H1 (cell line): ENCODE results near the gene LRRC25. TPM values are rescaled to one million over a fixed set of nuclear protein-coding genes. Genes with fewer than 3 reads are reported as not detected.

Experiments
- CTCF ChIA-PET: fragments of 300-600 bp; sonication (Branson Sonifier 250); formaldehyde crosslinking; loops from one replicate; lab custom pipeline; 2021; ENCODE audit not compliant: partially characterized antibody; lab: Charles Lee
- POLR2A ChIA-PET: fragments of 300-600 bp; sonication (Branson Sonifier 250); formaldehyde crosslinking; loops from one replicate; lab custom pipeline; 2021; ENCODE audit warnings: inconsistent platforms; ENCODE audit not compliant: partially characterized antibody; lab: Charles Lee
- DNase-seq, 2 experiments: peaks; one replicate each; pipeline versions ENCODE4 v3.0.0 to v3.0.0-alpha.2; 2010 to 2022; ENCODE audit warnings: low spot score in 2 of 2, low read depth in 1 of 2, mixed read lengths in 1 of 2
- FAIRE-seq: peaks from 2 replicates; lab custom pipeline; 2011; peaks lifted over from hg19 to GRCh38; lab: Jason Lieb, UNC
- H2AFZ ChIP-seq: 2 replicates; pipeline ENCODE4 v1.8.1; 2012; ENCODE audit warnings: low read length, inconsistent platforms
- H2AK5ac ChIP-seq: 2 replicates; pipeline ENCODE4 v1.6.1; 2013; ENCODE audit warnings: low read depth, low read length
- H2BK120ac ChIP-seq: replicated peaks from 2 replicates; pipeline ENCODE3; 2013; ENCODE audit warnings: low read depth, low read length, inconsistent platforms
- H2BK12ac ChIP-seq: 2 replicates; pipeline ENCODE4 v1.6.1; 2013; ENCODE audit warnings: low read depth, low read length
- H2BK15ac ChIP-seq: 2 replicates; pipeline ENCODE4 v1.6.1; 2013; ENCODE audit warnings: low read length
- H2BK20ac ChIP-seq: 2 replicates; pipeline ENCODE4 v1.6.1; 2013; ENCODE audit warnings: low read length
- H2BK5ac ChIP-seq: 2 replicates; pipeline ENCODE4 v1.6.1; 2013; ENCODE audit warnings: low read depth, low read length
- H3K14ac ChIP-seq: 2 replicates; pipeline ENCODE4 v1.6.1; 2013; ENCODE audit warnings: inconsistent platforms; ENCODE audit not compliant: insufficient read length
- H3K18ac ChIP-seq: 2 replicates; pipeline ENCODE4 v1.6.1; 2013; ENCODE audit warnings: low read length; ENCODE audit errors: extremely low read depth
- H3K23ac ChIP-seq: 2 replicates; pipeline ENCODE4 v1.6.1; 2013; ENCODE audit warnings: inconsistent platforms; ENCODE audit not compliant: insufficient read length
- H3K23me2 ChIP-seq: 2 replicates; pipeline ENCODE4 v1.6.1; 2013; ENCODE audit warnings: low read depth, low read length
- H3K27ac ChIP-seq: 2 replicates; pipeline ENCODE4 v1.6.1; 2011; ENCODE audit warnings: low read depth, low read length, inconsistent platforms
- H3K27me3 ChIP-seq, 4 experiments: replicated peaks in 1 of 4; 1 replicate in 1 of 4; 2 replicates in 3 of 4; pipeline versions ENCODE4 v1.6.1 to v1.8.1; 2011 to 2013; ENCODE audit warnings: low read length in 3 of 4, mild to moderate bottlenecking in 3 of 4, inconsistent platforms in 2 of 4, mixed read lengths in 2 of 4, moderate library complexity in 1 of 4; ENCODE audit not compliant: control insufficient read depth in 3 of 4, insufficient read depth in 3 of 4; ENCODE audit errors: extremely low read depth in 1 of 4
- H3K36me3 ChIP-seq, 4 experiments: 2 replicates each; pipeline versions ENCODE4 v1.6.1 to v1.8.1; 2011 to 2013; ENCODE audit warnings: mild to moderate bottlenecking in 4 of 4, low read length in 3 of 4, moderate library complexity in 2 of 4, control low read depth in 1 of 4, inconsistent platforms in 1 of 4; ENCODE audit not compliant: insufficient read depth in 4 of 4, control insufficient read depth in 2 of 4
- H3K4ac ChIP-seq: replicated peaks from 2 replicates; pipeline ENCODE3; 2013; ENCODE audit warnings: low read length, low read depth, mixed read lengths, inconsistent platforms; ENCODE audit not compliant: insufficient read length
- H3K4me1 ChIP-seq, 4 experiments: replicated peaks in 1 of 4; 1 replicate in 1 of 4; 2 replicates in 3 of 4; pipeline versions ENCODE4 v1.6.1 to v1.8.1; 2011 to 2013; ENCODE audit warnings: low read length in 3 of 4, inconsistent platforms in 2 of 4, mixed read lengths in 1 of 4; ENCODE audit not compliant: insufficient read depth in 4 of 4, control insufficient read depth in 3 of 4
- H3K4me2 ChIP-seq, 2 experiments: 2 replicates each; pipeline versions ENCODE4 v1.6.1 to v1.8.1; 2011 to 2013; ENCODE audit warnings: low read depth in 2 of 2, low read length in 2 of 2, control low read depth in 1 of 2, inconsistent platforms in 1 of 2, mild to moderate bottlenecking in 1 of 2; ENCODE audit not compliant: insufficient read depth in 1 of 2
- H3K4me3 ChIP-seq, 4 experiments: fragments of 200-600, 300-600 bp in 1 of 4; sonication (generic), shearing (Covaris generic), sonication (Bioruptor Twin) in 1 of 4; 2 replicates each; pipeline versions ENCODE4 v1.5.1 to v1.8.1; 2011 to 2016; ENCODE audit warnings: low read length in 4 of 4, low read depth in 3 of 4, control low read depth in 2 of 4, inconsistent platforms in 2 of 4, mild to moderate bottlenecking in 2 of 4, mixed read lengths in 1 of 4, moderate library complexity in 1 of 4; ENCODE audit not compliant: insufficient read depth in 2 of 4; ENCODE audit errors: extremely low read depth in 1 of 4
- H3K56ac ChIP-seq: replicated peaks from 2 replicates; pipeline ENCODE3; 2013; ENCODE audit warnings: low read depth, mild to moderate bottlenecking, mixed read lengths, low read length, inconsistent platforms; ENCODE audit not compliant: insufficient read length
- H3K79me1 ChIP-seq: 2 replicates; pipeline ENCODE4 v1.6.1; 2013; ENCODE audit warnings: low read depth, low read length, control low read depth
- H3K79me2 ChIP-seq, 2 experiments: 2 replicates each; pipeline versions ENCODE4 v1.6.1 to v1.8.1; 2012 to 2013; ENCODE audit warnings: low read length in 2 of 2, mild to moderate bottlenecking in 2 of 2, inconsistent platforms in 1 of 2; ENCODE audit not compliant: insufficient read depth in 2 of 2, control insufficient read depth in 1 of 2
- H3K9ac ChIP-seq, 4 experiments: replicated peaks in 1 of 4; 1 replicate in 1 of 4; 2 replicates in 3 of 4; pipeline versions ENCODE4 v1.6.1 to v1.8.1; 2011 to 2013; ENCODE audit warnings: low read depth in 3 of 4, low read length in 3 of 4, control low read depth in 2 of 4, mild to moderate bottlenecking in 2 of 4, moderate library complexity in 2 of 4, inconsistent platforms in 1 of 4; ENCODE audit errors: extremely low read depth in 1 of 4
- H3K9me3 ChIP-seq, 2 experiments: 2 replicates each; pipeline versions ENCODE4 v1.6.1 to v1.8.1; 2012 to 2013; ENCODE audit warnings: mild to moderate bottlenecking in 2 of 2, moderate library complexity in 2 of 2, control low read depth in 1 of 2, inconsistent platforms in 1 of 2, low read depth in 1 of 2, low read length in 1 of 2, mixed read lengths in 1 of 2; ENCODE audit not compliant: insufficient read depth in 2 of 2
- H4K20me1 ChIP-seq, 2 experiments: replicated peaks in 1 of 2; 2 replicates each; pipeline versions ENCODE3 to v1.8.1; 2011 to 2013; ENCODE audit warnings: inconsistent platforms in 2 of 2, low read length in 2 of 2, mild to moderate bottlenecking in 1 of 2; ENCODE audit not compliant: insufficient read depth in 2 of 2, control insufficient read depth in 1 of 2
- H4K5ac ChIP-seq: 2 replicates; pipeline ENCODE4 v1.6.1; 2013; ENCODE audit warnings: low read length, low read depth, mixed read lengths, inconsistent platforms; ENCODE audit not compliant: insufficient read length
- H4K8ac ChIP-seq: 2 replicates; pipeline ENCODE4 v1.8.0; 2013; ENCODE audit warnings: mild to moderate bottlenecking, moderate library complexity, low read length, inconsistent platforms; ENCODE audit not compliant: insufficient read depth; ENCODE audit errors: extremely low read depth
- H4K91ac ChIP-seq: replicated peaks from 2 replicates; pipeline ENCODE3; 2013; ENCODE audit warnings: low read length, mixed read lengths, inconsistent platforms; ENCODE audit not compliant: insufficient read length
- ASH2L ChIP-seq: fragments of 200-600, 300-600 bp; sonication (generic); IDR thresholded peaks from one replicate; pipeline ENCODE4 v1.7.1; 2017; ENCODE audit warnings: low read length
- BACH1 ChIP-seq: IDR thresholded peaks from 2 replicates; pipeline ENCODE4 v1.6.1; 2012; ENCODE audit warnings: low read length, improper control_type of control experiment
- CEBPB ChIP-seq: IDR thresholded peaks from 2 replicates; pipeline ENCODE4 v1.6.1; 2012; ENCODE audit warnings: low read depth, low read length
- CTBP2 ChIP-seq: IDR thresholded peaks from 2 replicates; pipeline ENCODE4 v1.7.0; 2011; ENCODE audit warnings: borderline replicate concordance, mild to moderate bottlenecking, moderate library complexity, mixed read lengths, low read length; ENCODE audit not compliant: insufficient read depth, insufficient read length
- EP300 ChIP-seq, 2 experiments: IDR thresholded peaks; 1 replicate in 1 of 2; 2 replicates in 1 of 2; pipeline ENCODE4 v1.6.1; 2011 to 2012; ENCODE audit warnings: low read depth in 2 of 2, low read length in 2 of 2, mild to moderate bottlenecking in 2 of 2, borderline replicate concordance in 1 of 2, inconsistent platforms in 1 of 2, moderate library complexity in 1 of 2
- KDM5A ChIP-seq: fragments of 200-600 bp; IDR thresholded peaks from 2 replicates; pipeline ENCODE4 v1.7.1; 2012; ENCODE audit warnings: mild to moderate bottlenecking, low read length, inconsistent platforms, mixed read lengths
- NANOG ChIP-seq: IDR thresholded peaks from 2 replicates; pipeline ENCODE4 v1.6.1; 2011; ENCODE audit warnings: low read length, low read depth, mild to moderate bottlenecking, inconsistent platforms; ENCODE audit not compliant: insufficient read depth, poor library complexity, severe bottlenecking
- PHF8 ChIP-seq: fragments of 200-600 bp; sonication (generic); conservative IDR thresholded peaks from 2 replicates; pipeline ENCODE4 v1.7.1; 2012; ENCODE audit warnings: low read depth, mild to moderate bottlenecking, inconsistent platforms, low read length, moderate library complexity
- RBBP5 ChIP-seq: IDR thresholded peaks from 2 replicates; pipeline ENCODE4 v1.7.1; 2012; ENCODE audit warnings: low read depth, mild to moderate bottlenecking, inconsistent platforms, low read length, moderate library complexity, borderline replicate concordance
- SP4 ChIP-seq: IDR thresholded peaks from 2 replicates; pipeline ENCODE4 v1.6.1; 2012; ENCODE audit warnings: low read length, inconsistent platforms
- TAF1 ChIP-seq: IDR thresholded peaks from 2 replicates; pipeline ENCODE4 v1.6.1; 2011; ENCODE audit warnings: mild to moderate bottlenecking, low read depth, low read length
- TAF7 ChIP-seq: optimal IDR thresholded peaks from 2 replicates; pipeline ENCODE3; 2011; ENCODE audit warnings: low read depth, mild to moderate bottlenecking, inconsistent platforms, low read length, moderate library complexity, borderline replicate concordance
- ZNF274 ChIP-seq: IDR thresholded peaks from 2 replicates; pipeline ENCODE4 v1.7.0; 2012; ENCODE audit warnings: low read length, borderline replicate concordance; ENCODE audit errors: extremely low read depth
- WGBS, 2 experiments: shearing (Covaris generic) in 1 of 2; methylation state at CpG; one replicate each; pipeline versions ENCODE4 v1.1.6 to v1.1.7; 2013 to 2015; ENCODE audit warnings: low lambda C conversion rate in 2 of 2, mixed read lengths in 2 of 2, inconsistent platforms in 1 of 2, low coverage in 1 of 2, missing lambda C conversion rate in 1 of 2; ENCODE audit not compliant: insufficient replicate concordance in 2 of 2, insufficient coverage in 1 of 2, insufficient read length in 1 of 2; ENCODE audit errors: extremely low coverage in 1 of 2, missing lambda C conversion rate in 1 of 2; 5-methylcytosine and 5-hydroxymethylcytosine counted together
- polyA plus RNA-seq, 7 experiments: library from polyadenylated mRNA; depleted of rRNA in 3 of 7; stranded (reverse) in 5 of 7; unstranded in 2 of 7; fragments of >200 nt in 5 of 7; fragments of 200-250 nt in 2 of 7; gene quantifications; 1 replicate in 5 of 7; 2 replicates in 1 of 7; 4 replicates in 1 of 7; pipeline versions ENCODE4 v1.2.1 to v1.2.3, GENCODE V29; 2011 to 2013; ENCODE audit warnings: missing spikeins in 2 of 7, mixed read lengths in 2 of 7
- total RNA-seq: library from RNA; stranded (reverse); fragmentation: NEBNext Ultra II Directional; extraction: Animal tissue kit (Norgen Biotek cat#: 25700); gene quantifications from 2 replicates; pipeline ENCODE4 v1.2.1, GENCODE V29; 2021

Gene LRRC25
- total and polyA plus RNA-seq, 2 of the 8 experiments (the other 6 are each of a cell fraction or from before 2014, with no cell fraction given) = 0.20 to 0.41 TPM

DNA sequence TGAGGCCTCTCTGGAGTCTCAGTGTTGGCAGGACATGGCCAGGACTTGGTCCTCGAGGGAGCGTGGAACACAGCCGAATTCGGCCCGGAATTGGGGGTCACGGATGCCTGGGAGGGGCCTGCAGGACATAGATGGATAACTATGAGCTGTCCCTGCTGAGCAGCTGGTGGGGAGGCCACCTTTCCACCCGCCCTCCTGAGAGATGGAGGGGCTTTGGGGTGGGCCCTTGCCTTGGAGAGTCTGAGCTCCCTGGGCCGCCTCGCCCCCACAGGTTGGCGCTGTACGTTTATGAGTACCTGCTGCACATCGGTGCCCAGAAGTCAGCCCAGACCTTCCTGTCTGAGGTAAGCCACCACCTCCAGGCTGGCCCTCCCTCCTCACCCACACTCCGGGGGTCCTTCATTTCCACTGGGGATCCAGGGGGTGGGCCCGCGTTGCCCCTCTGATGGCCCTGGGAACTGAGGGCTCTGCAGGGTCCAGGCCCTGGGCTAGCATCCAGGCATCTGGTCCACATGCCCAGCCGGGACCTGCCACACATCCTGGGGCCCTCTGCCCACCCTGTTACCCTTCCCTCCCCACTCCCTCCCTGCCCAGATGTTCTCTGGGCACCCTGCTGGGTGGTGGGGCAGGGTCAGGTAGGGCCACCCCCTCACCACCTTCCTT lies 29.8 kb upstream of the LRRC25 start:
- peaks cover 0 to 43% (median 29%) of the 10 kb centered on the region in 4 experiments; a peak in 6 of 7 replicates for H3K4me1 ChIP-seq
- FAIRE-seq (no peak), DNase-seq (no peak)
- no peak overlapping the region for H3K18ac ChIP-seq
- H2BK15ac ChIP-seq = no peak overlapping the region
- H3K23ac ChIP-seq = no peak overlapping the region
- H4K20me1 ChIP-seq = peaks cover 4 to 15% of the 10 kb centered on the region in 2 experiments
- no peak overlapping the region for H2BK5ac ChIP-seq
- no peak overlapping the region for H3K27ac ChIP-seq
- H4K5ac ChIP-seq = no peak overlapping the region
- no peak overlapping the region for H3K56ac ChIP-seq
- no peak overlapping the region for H2BK20ac ChIP-seq
- no peaks in the 10 kb centered on the region for H3K9me3 ChIP-seq
- no peaks in the 10 kb centered on the region for H3K27me3 ChIP-seq
- H3K14ac ChIP-seq = no peak overlapping the region
- no peak overlapping the region for H2BK120ac ChIP-seq
- CTCF ChIA-PET = interaction anchor here (2.8 kb wide), 1 partner anchor 8 kb away, joined by 14 read pairs; the partner anchor contains the start of gene SSBP4
- peaks cover 0 to 3% of the 10 kb centered on the region in 2 experiments; a peak in 1 of 4 replicates for H3K79me2 ChIP-seq
- H3K9ac ChIP-seq = no peak overlapping the region
- H2AK5ac ChIP-seq = no peak overlapping the region
- 92% methylated on average over 14 of the region's 16 CpGs; no CpG with 5 or more reads in 1 of the 2 experiments for WGBS, 2 experiments
- H3K4me3 ChIP-seq = no peak overlapping the region
- H3K4me2 ChIP-seq = no peak overlapping the region
- POLR2A ChIA-PET = interaction anchor here (0.5 to 2.3 kb wide), 3 partner anchors 10 to 322 kb away, joined by 3 to 26 read pairs (median 4); partner anchors contain the start of gene SSBP4
- H4K8ac ChIP-seq = no peak overlapping the region
- no peak overlapping the region for H2BK12ac ChIP-seq
- no peak overlapping the region for H3K4ac ChIP-seq
- no peaks in the 10 kb centered on the region for H3K36me3 ChIP-seq
- H3K79me1 ChIP-seq = peaks cover 3% of the 10 kb centered on the region; the same call in 1 of the 2 replicates
- H4K91ac ChIP-seq = no peak overlapping the region
- no peak overlapping the region for H2AFZ ChIP-seq
- peaks cover 6% of the 10 kb centered on the region; the same call in 1 of the 2 replicates for H3K23me2 ChIP-seq
- TF ChIP-seq PHF8 = no peak
- no peak for TF ChIP-seq ASH2L
- no peak for TF ChIP-seq RBBP5
- TF ChIP-seq CEBPB = no peak
- no peak for TF ChIP-seq ZNF274
- TF ChIP-seq EP300 (IDR thresholded peaks at IDR 0.05; ENCODE audit: borderline replicate concordance in 1 of 2, low read depth in 2 of 2, low read length in 2 of 2) = no peak
- TF ChIP-seq CTBP2 = no peak
- TF ChIP-seq TAF7 = no peak
- TF ChIP-seq SP4 = no peak
- TF ChIP-seq BACH1 = no peak
- no peak for TF ChIP-seq NANOG
- no peak for TF ChIP-seq TAF1
- TF ChIP-seq KDM5A = no peak
